Measurements from ENCODE around the gene TFAP2C.
"Not testable (repeated sequence)": the region's sequence is repeated elsewhere in the genome, so short reads cannot be mapped to it uniquely, and the experiment has no call there.

The TFAP2C gene

DNA sequence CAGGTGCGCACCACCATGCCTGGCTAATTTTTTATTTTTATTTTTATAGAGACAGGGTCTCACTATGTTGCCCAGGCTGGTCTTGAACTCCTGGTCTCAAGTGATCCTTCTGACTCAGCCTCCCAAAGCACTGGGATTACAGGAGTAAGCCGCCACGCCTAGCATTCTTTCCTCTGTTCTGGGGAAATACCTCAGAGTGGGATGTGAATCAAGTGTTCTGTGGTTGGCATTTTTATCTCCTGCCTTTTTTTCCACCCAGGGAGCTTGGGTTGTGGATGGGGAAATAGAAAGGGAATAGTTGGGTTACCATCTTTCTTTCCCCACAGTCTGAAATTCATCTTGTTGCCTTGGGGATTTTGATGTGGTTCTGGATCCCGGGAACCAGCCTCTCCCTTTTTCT, 24.1 kb downstream of the TFAP2C start:
- TF ChIP-seq CTCF (IDR thresholded peaks at IDR 0.05; ENCODE audit: borderline replicate concordance, insufficient read depth, low read depth, low read length): no peak
- no peak overlapping the region for H3K4me3 ChIP-seq (ENCODE audit: low read depth, low read length)

- no peak overlapping the region for H3K4me3 ChIP-seq (ENCODE audit: low read depth, low read length)
- TF ChIP-seq CTCF (IDR thresholded peaks at IDR 0.05; ENCODE audit: borderline replicate concordance, insufficient read depth, low read depth, low read length): no peak
Observed at GRCh38 chr20:56656632-56657031, 27.5 kb downstream of the TFAP2C start.

DNA sequence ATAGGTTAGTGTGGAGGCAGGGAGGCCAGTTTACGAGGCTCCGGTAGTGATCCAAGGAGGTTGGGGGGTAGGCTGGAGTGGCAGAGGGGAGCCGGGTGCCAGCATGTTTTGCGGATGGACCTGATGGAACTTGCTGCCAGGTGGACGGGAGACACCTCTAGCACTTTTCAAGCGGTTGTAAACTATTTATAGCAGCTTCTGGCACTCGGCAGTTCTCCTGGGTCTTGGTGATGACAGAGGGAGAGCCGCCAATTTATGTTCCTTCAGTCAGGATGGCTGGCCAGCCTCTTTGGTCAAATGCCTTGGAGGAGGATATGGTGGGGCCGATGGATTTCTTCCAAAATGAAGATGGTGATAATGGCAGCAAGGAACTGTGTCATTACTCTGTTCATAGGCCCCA, 28.8 kb downstream of the TFAP2C start:
- H3K4me3 ChIP-seq (ENCODE audit: low read depth, low read length): no peak overlapping the region
- TF ChIP-seq CTCF (IDR thresholded peaks at IDR 0.05; ENCODE audit: borderline replicate concordance, insufficient read depth, low read depth, low read length): no peak

DNA sequence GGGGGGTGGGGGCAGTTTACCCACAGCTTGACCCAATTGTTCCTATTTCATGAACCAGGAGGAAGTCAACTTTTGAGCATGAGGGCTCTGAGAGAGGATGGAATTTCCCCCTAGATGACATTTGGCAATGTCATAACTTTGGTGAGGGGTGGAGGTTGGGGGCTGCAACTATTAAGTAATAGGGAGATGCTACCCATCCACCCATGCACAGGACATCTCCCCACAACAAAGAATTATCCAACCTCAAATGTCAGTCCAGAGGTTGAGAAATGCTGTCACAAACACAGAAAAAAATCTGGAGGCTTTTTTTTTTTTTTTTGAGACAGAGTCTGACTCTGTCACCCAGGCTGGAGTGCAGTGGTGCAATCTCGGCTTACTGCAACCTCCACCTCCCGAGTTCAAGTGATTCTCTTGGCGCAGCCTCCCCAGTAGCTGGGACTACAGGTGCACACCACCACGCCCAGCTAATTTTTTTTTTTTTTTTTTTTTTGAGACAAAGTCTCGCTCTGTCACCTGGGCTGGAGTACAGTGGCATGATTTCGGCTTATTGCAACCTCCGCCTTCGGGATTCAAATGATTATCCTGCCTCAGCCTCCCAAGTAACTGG, 29.3 kb downstream of the TFAP2C start:
- H3K4me3 ChIP-seq (ENCODE audit: low read depth, low read length): not testable (repeated sequence)

GRCh38 chr20:56663660-56664059, 34.6 kb downstream of the TFAP2C start:
- TF ChIP-seq CTCF (IDR thresholded peaks at IDR 0.05; ENCODE audit: borderline replicate concordance, insufficient read depth, low read depth, low read length): no peak
- no peak overlapping the region for H3K4me3 ChIP-seq (ENCODE audit: low read depth, low read length)

DNA sequence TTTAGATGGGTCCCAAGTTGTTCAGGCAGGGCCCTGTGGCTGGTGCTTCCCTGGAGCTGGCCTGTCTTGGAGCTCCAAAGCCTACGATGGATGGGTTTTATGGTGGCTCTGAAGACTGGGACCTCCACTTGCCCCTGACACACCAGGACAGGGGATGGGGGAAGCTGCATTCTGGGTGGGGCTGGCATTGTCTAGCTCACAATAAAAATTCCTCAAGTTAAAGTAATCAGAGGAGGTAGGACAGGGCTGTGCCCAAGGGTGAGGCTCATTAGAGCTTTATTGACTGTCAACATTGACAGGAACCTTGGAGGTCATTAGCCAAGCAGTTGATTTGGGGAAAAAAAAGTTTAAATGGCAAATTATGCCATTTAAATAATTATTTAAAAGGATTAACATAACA, 35.7 kb downstream of the TFAP2C start:
- no peak overlapping the region for H3K4me3 ChIP-seq (ENCODE audit: low read depth, low read length)
- no peak for TF ChIP-seq CTCF (IDR thresholded peaks at IDR 0.05; ENCODE audit: borderline replicate concordance, insufficient read depth, low read depth, low read length)

DNA sequence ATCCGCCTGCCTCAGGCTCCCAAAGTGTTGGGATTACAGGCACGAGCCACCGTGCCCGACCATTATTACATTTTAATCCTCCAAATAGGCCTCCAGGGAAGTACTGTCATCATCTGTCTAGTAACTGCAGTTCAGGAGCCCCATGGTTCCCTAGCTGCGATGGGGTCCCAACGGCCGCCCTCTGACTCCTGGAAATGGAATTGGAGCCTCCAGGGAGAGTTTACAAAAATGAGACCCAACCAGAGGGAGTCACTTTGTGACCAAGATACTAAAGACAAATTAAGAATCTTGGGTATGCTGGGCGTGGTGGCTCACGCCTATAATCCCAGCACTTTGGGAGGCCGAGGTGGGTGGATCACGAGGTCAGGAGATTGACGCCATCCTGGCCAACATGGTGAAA, 36.7 kb downstream of the TFAP2C start:
- H3K4me3 ChIP-seq (ENCODE audit: low read depth, low read length): no peak overlapping the region
- TF ChIP-seq CTCF (IDR thresholded peaks at IDR 0.05; ENCODE audit: borderline replicate concordance, insufficient read depth, low read depth, low read length): no peak

DNA sequence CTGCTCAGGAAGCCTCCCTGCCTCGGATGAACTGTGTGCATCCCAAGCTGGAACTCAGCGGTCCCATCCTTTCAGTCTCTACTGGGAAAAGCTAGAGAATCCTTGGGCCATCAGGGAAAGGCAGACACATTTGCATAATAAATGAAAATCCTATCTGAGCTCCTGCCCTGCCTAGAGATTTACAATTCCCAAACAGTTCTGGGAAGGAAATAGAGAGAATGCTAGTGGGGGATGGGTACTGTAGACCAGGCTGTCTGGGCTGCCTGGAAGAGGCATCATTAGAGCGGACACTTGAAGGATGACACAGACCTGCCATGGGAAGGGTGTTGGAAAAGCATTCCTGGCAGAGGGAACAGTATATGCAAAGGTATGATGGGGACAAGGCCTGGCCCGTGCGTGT, 44.3 kb downstream of the TFAP2C start:
- no peak overlapping the region for H3K4me3 ChIP-seq (ENCODE audit: low read depth, low read length)
- TF ChIP-seq CTCF (IDR thresholded peaks at IDR 0.05; ENCODE audit: borderline replicate concordance, insufficient read depth, low read depth, low read length): no peak

Data from GM12875 (cell line).